Hepatocyte (in vitro differentiated cells): ENCODE data around the gene ERBB4. TPM values are rescaled to one million over a fixed set of nuclear protein-coding genes. Genes with fewer than 3 reads are reported as not detected.

Experiments used
- DNase-seq: peaks from one replicate; pipeline ENCODE4 v3.0.0-alpha.2; 2016; ENCODE audit warnings: low spot score
- H2AFZ ChIP-seq: fragments of 200-600 bp; sonication (generic); 2 replicates; pipeline ENCODE4 v1.6.0; 2016; ENCODE audit warnings: antibody characterized with exemption, mild to moderate bottlenecking
- H3K27ac ChIP-seq: fragments of 200-600 bp; sonication (generic); 2 replicates; pipeline ENCODE4 v1.5.1; 2016; ENCODE audit warnings: mild to moderate bottlenecking
- H3K27me3 ChIP-seq: fragments of 200-600 bp; sonication (generic); 2 replicates; pipeline ENCODE4 v1.6.1; 2016
- H3K36me3 ChIP-seq: fragments of 200-600 bp; sonication (generic); replicated peaks from 2 replicates; pipeline ENCODE4 v1.5.1; 2016; ENCODE audit warnings: low read depth; ENCODE audit not compliant: insufficient read depth
- H3K4me1 ChIP-seq: fragments of 200-600 bp; sonication (generic); 2 replicates; pipeline ENCODE4 v1.5.1; 2016; ENCODE audit warnings: mild to moderate bottlenecking, moderate library complexity; ENCODE audit not compliant: insufficient read depth
- H3K4me2 ChIP-seq: fragments of 200-600 bp; sonication (generic); 2 replicates; pipeline ENCODE4 v1.6.0; 2016
- H3K4me3 ChIP-seq: fragments of 200-600 bp; sonication (generic); 2 replicates; pipeline ENCODE4 v1.5.1; 2016; ENCODE audit warnings: mild to moderate bottlenecking
- H3K79me2 ChIP-seq: fragments of 200-600 bp; sonication (generic); 2 replicates; pipeline ENCODE4 v1.6.0; 2017; ENCODE audit warnings: mild to moderate bottlenecking
- H3K9me2 ChIP-seq: fragments of 200-600 bp; sonication (generic); replicated peaks from 2 replicates; pipeline ENCODE4 v1.6.0; 2017; ENCODE audit warnings: mild to moderate bottlenecking; ENCODE audit not compliant: insufficient read depth
- H3K9me3 ChIP-seq: fragments of 200-600 bp; sonication (generic); 2 replicates; pipeline ENCODE4 v1.5.1; 2016; ENCODE audit warnings: low read depth, mild to moderate bottlenecking
- H4K20me1 ChIP-seq: fragments of 200-600 bp; sonication (generic); 2 replicates; pipeline ENCODE4 v1.6.0; 2016; ENCODE audit warnings: mild to moderate bottlenecking; ENCODE audit not compliant: insufficient read depth, poor library complexity, severe bottlenecking
- CTCF ChIP-seq: fragments of 200-600 bp; sonication (generic); IDR thresholded peaks from 2 replicates; pipeline ENCODE4 v1.5.1; 2016; ENCODE audit warnings: antibody characterized with exemption, mild to moderate bottlenecking; ENCODE audit not compliant: poor library complexity
- EZH2 ChIP-seq: fragments of 200-600 bp; sonication (generic); IDR thresholded peaks from 2 replicates; pipeline ENCODE4 v1.6.1; 2016; ENCODE audit warnings: antibody characterized with exemption, mild to moderate bottlenecking, borderline replicate concordance
- EZH2phosphoT487 ChIP-seq: fragments of 200-600 bp; sonication (generic); IDR thresholded peaks from one replicate; pipeline ENCODE4 v1.6.1; 2018; ENCODE audit warnings: antibody characterized with exemption, mild to moderate bottlenecking, low read depth, moderate library complexity; ENCODE audit not compliant: unreplicated experiment, severe bottlenecking
- WGBS: methylation state at CpG from one replicate; pipeline ENCODE4 v1.1.6; 2016; ENCODE audit warnings: low lambda C conversion rate; ENCODE audit errors: missing lambda C conversion rate; 5-methylcytosine and 5-hydroxymethylcytosine counted together
- polyA plus RNA-seq: library from polyadenylated mRNA; unstranded; fragments of >200 nt; fragmentation: Nextera tagmentation; extraction: Ambion mirVana; gene quantifications from 2 replicates; pipeline ENCODE4 v1.2.1, GENCODE V29; 2016
- total RNA-seq: library from RNA; depleted of rRNA; stranded (reverse); fragments of >200 nt; gene quantifications from 2 replicates; pipeline ENCODE4 v1.2.3, GENCODE V29; 2014

The ERBB4 gene
- total and polyA plus RNA-seq, 2 experiments from 2014 or later, result 3.4 to 3.9 TPM

- no peaks in the 10 kb centered on the region for H3K36me3 ChIP-seq
- no peak overlapping the region for H3K4me3 ChIP-seq
- no peak overlapping the region for H3K27ac ChIP-seq
- H3K4me1 ChIP-seq, result no peaks in the 10 kb centered on the region
- no peak overlapping the region for H3K4me2 ChIP-seq
- 36% methylated on average over 1 of the region's 1 CpG for WGBS
- no peak overlapping the region for H2AFZ ChIP-seq
- DNase-seq, result no peak
- H3K27me3 ChIP-seq, result no peaks in the 10 kb centered on the region
- H3K9me2 ChIP-seq, result no peaks in the 10 kb centered on the region
- no peaks in the 10 kb centered on the region for H3K79me2 ChIP-seq
- no peak for TF ChIP-seq EZH2phosphoT487
- TF ChIP-seq EZH2, result no peak
- no peak for TF ChIP-seq CTCF
- H3K9me3 ChIP-seq, result no peaks in the 10 kb centered on the region
- H4K20me1 ChIP-seq, result no peaks in the 10 kb centered on the region
These were observed 109.7 kb downstream of the ERBB4 start for GRCh38 chr2:212428681-212429478.

- 55% methylated on average over 2 of the region's 2 CpGs for WGBS
- H3K27ac ChIP-seq, result no peak overlapping the region
- no peaks in the 10 kb centered on the region for H3K4me1 ChIP-seq
- no peak for DNase-seq
- H3K9me3 ChIP-seq, result no peaks in the 10 kb centered on the region
- TF ChIP-seq EZH2phosphoT487 (no peak), EZH2 (no peak), CTCF (no peak)
- H3K27me3 ChIP-seq, result no peaks in the 10 kb centered on the region
- H2AFZ ChIP-seq, result no peak overlapping the region
- no peaks in the 10 kb centered on the region for H4K20me1 ChIP-seq
- H3K4me3 ChIP-seq, result no peak overlapping the region
- H3K36me3 ChIP-seq, result no peaks in the 10 kb centered on the region
- H3K4me2 ChIP-seq, result no peak overlapping the region
- no peaks in the 10 kb centered on the region for H3K79me2 ChIP-seq
- no peaks in the 10 kb centered on the region for H3K9me2 ChIP-seq
These were observed 111.0 kb downstream of the ERBB4 start for GRCh38 chr2:212427638-212428037.

- no peak overlapping the region for H2AFZ ChIP-seq
- no peak overlapping the region for H3K4me2 ChIP-seq
- H3K27ac ChIP-seq, result no peak overlapping the region
- H3K9me3 ChIP-seq, result no peaks in the 10 kb centered on the region
- no peaks in the 10 kb centered on the region for H3K79me2 ChIP-seq
- H3K4me3 ChIP-seq, result no peak overlapping the region
- H3K4me1 ChIP-seq, result no peaks in the 10 kb centered on the region
- TF ChIP-seq CTCF (no peak), EZH2 (no peak), EZH2phosphoT487 (no peak)
- WGBS, result 70% methylated on average over 5 of the region's 5 CpGs
- no peaks in the 10 kb centered on the region for H3K36me3 ChIP-seq
- DNase-seq, result no peak
- H3K9me2 ChIP-seq, result no peaks in the 10 kb centered on the region
- H4K20me1 ChIP-seq, result no peaks in the 10 kb centered on the region
- H3K27me3 ChIP-seq, result no peaks in the 10 kb centered on the region
These were observed 111.8 kb downstream of the ERBB4 start for GRCh38 chr2:212426637-212427412.
